Posterior vena cava (tissue), 2 donors: ENCODE data around the gene ERAS. TPM values are rescaled to one million over a fixed set of nuclear protein-coding genes. Genes with fewer than 3 reads are reported as not detected.
"Not testable (repeated sequence)": the region's sequence is repeated elsewhere in the genome, so short reads cannot be mapped to it uniquely, and the experiment has no call there.

ENCODE experiments used
- DNase-seq: peaks from one replicate; pipeline ENCODE4 v3.0.0-alpha.2; 2020; ENCODE audit warnings: low spot score
- intact Hi-C, 2 donors: fragments of 100-400 bp; cut with DNase I; formaldehyde crosslinking; loops; one replicate each; pipeline versions ENCODE4 v1.14.1 to v1.14.2; 2022 to 2023
- total RNA-seq, 2 donors: library from RNA; stranded (reverse); fragmentation: NEBNext Ultra II Directional; extraction: Animal tissue kit (Norgen Biotek cat#: 25700); gene quantifications; one replicate each; pipeline ENCODE4 v1.2.1, GENCODE V29; 2021
- donor health status: DM: yes; HTN: yes; CAD: no.
- donor health status: DM: yes; HTN: yes; CAD: no.

The ERAS gene
- total RNA-seq, 2 donors from 2014 or later = not detected

DNA sequence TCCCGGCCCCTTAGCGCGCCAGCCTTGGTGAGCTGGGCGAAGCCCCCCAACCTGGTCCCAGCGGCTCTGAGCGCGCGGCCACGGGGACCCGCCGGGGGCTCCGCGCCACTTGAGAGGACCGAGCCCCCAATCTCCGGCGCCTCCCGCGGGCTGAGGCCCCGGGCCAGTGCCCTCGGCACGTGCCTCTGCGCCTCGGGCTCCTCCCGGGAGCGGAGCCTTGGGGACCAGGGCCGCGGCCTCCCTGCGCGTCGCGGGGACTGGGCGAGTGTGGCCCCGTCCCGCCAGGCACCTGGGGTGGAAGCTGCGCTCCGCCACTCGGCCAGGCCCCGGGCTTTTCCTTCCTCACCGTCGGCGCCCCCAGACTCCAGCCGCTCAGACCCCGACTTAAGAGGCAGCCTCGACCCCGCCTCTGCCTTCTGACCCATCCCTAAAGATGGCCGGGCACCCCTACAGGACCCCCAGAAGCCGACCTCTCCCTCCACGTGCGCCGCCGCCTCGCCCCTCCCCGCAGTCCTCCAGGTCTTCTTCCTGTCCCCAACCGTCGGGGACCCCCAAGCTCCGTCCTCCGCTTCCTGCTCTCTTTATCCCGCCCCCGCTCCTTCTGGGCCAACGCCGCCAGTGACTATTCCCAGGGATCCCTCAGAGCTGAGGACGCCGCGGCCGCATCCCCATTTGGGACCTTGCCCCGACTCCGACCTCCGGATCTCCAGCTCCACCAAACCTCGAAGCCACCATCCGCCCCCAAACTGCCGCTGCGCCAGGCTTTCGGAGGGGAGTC, 752 bp downstream of the ERAS start:
- DNase-seq = no peak
- intact Hi-C loops = no loop called here

DNA sequence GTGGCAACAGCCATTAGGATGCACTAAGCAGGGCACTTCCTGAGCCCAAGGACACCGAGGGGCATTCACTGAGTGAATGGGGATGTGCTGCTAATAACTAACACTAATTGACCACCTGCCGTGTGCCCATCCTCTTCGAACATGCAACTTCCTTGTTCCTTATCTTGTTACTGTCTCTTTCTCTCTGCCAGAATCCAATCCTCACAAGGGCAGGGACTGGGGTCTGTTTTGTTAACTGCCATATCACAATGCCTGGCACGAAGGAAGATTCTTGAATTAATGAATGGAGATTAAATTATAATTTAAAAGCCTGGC, 1.3 kb downstream of the ERAS start:
- no peak for DNase-seq
- intact Hi-C loops = no loop called here

DNA sequence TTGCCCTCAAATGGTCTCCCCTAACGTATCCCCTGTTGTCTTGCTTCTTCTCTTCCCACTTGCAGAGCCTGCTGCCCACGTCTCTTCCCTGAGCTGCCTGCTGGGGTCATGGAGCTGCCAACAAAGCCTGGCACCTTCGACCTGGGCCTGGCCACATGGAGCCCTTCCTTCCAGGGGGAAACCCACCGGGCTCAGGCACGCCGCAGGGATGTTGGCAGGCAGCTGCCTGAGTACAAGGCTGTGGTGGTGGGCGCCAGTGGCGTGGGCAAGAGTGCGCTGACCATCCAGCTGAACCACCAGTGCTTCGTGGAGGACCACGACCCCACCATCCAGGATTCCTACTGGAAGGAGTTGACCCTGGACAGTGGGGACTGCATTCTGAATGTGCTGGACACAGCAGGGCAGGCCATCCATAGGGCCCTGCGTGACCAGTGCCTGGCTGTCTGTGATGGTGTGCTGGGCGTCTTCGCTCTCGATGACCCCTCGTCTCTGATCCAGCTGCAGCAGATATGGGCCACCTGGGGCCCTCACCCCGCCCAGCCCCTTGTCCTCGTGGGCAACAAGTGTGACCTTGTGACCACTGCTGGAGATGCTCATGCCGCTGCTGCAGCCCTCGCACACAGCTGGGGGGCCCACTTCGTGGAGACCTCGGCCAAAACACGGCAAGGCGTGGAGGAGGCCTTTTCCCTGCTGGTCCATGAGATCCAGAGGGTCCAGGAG, 2.9 kb downstream of the ERAS start:
- no peak for DNase-seq
- intact Hi-C loops = no loop called here

DNA sequence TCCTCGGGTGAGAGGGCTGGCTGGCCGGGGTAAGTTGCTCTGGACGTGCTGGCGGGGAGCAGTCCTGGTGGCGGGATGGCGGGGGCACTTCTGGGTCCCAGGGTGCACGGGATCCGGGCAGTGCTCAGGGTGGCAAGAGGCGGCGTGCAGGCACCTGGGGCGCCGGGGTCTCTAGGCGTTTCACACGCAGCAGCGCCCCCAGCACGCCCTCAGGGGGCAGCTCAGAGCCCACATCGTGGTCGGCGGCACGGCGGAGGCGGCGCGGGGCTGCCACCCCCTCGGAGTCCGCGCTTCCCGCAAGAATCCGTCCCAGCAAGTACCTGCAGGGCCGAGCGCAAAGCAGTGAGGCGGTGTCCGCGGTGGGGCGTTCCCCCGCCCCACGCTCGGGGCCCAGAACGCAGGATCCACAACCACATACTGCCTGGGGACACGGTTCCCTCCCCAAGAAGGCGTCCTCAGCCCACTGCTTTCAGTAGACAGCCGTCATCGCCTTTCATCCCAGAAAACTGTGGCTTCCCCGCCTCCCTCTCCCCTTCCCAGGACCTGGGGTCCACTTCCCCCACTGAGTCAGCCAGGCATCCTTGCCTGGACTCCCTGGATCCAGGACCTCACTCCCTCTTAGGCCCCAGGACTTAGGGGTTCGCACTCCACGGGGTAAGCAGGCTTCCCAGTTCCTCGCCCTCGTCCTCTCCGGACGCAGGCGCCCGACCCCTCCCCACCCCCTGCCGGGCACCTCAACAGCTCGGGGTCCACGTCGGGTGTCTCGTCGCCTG, 5.0 kb downstream of the ERAS start:
- intact Hi-C loops = no loop called here
- no peak for DNase-seq

DNA sequence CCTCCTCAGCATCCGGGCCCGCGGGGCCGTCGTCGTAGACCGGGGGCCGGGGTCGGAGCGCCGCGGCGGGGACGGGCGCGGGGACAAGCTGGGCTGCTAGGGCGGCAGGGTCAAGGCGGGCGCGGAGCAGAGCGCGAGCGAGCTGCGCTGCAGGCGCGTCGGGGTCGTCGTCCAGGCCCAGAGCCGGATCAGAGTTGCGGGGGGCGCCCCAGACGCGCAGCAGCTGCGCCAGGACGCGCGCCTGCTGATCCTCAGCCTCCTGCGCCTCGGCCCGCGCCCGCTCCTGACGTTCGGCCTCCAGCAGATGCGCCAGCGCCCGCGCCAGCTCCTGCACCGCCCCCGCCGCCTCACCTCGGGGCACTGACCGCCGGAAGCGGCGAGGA, 5.6 kb downstream of the ERAS start:
- intact Hi-C loops = no loop called here
- DNase-seq = no peak

DNA sequence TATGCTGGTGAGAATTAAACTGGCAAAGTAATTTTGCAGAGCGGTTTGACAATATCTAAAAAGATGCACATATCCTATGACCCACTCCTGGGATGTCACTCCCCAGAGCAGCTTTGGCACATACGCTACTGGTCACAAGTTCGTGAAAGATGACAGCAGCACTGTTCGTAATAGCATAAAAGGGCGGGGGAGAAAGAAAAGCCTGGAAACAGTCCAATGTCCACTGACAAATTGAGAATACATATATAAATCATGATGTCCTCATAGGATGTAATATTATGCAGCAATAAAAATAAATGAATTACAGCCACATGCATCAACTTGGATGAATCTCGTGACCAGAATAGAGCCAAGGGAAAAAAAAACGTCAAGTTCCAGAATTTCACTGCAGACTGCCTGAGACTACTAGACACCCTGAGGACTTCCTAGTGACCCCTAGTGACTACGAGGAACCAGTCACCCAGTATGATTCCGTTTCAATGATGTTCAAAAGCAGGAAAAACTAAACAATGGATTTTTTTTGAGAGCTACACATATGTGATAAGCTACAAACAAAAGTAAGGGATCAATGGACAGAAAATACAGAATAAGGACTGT, 7.3 kb downstream of the ERAS start:
- intact Hi-C loops = no loop called here
- no peak for DNase-seq

DNA sequence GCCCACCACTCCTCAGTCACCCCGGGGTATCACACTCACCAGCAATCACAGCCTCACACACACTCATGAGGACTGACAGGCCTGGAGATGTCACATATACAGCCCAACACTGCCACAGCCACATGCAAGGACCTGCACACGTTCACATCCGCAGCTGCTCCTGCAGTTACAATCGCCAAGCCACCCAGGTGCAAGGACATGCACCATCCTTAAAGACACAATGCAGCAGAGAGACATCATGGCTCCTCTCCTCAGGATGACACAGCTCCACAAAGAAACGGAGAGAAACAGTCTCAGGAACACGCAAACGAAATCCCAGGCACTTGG, 8.0 kb downstream of the ERAS start:
- intact Hi-C loops = no loop called here
- DNase-seq = no peak

DNA sequence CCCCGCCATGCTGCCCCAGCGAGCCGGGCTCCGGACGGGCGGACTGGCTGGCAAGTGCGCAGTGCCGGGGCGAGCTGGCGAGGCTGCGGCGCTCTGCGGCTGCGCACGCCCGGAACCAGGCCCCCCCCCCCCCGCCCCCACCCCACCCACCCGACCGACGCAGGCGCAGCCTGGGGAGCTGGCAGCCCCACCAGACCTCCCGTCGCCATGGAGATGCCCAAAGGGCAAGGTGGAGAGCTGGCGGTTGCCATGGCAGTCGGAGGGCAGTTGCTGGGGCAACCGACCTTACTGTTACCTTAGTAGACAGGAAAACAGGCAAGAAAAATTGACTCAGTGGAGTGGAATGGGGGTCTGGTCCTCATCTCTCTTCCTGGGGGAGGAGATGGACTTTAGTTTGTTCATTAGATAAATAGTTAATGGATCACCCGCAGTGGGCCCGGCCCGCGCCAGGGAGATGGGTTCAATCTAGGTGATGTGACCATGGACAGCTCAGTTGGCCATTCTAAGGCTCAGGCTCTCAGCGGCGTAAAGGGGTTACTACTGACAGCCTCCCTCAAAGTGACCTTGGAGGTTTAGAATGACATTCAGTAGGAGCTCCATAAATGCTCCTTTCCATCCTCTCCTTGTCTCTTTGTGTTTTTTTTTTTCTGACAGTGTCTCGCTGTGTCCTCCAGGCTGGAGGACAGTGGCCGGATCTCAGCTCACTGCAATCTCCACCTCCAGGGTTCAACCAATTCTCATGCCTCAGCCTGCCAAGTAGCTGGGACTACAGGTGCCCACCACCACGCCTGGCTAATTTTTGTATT, 9.4 kb downstream of the ERAS start, which contains the start of gene PCSK1N:
TSS of gene PCSK1N (minus strand) at position 87 of the 806 bp plus-strand sequence. CDS start at position 9, 78 bp downstream.
- intact Hi-C loops = no loop called here
- DNase-seq = no peak

DNA sequence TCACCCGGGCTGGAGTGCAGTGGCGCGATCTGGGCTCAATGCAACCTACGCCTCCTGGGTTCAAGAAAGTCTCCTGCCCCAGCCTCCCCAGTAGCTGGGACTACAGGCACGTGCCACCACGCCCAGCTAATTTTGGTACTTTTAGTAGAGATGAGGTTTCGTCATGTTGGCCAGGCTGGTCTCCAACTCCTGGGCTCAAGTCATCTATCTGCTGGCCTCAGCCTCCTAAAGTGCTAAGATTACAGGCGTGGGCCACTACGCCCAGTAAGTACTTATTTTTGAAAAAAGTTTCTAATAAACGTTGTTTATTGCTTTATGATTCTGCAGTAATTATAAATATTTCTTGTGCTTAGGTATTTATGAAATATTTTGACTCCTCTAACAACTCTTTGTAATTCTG, 13.4 kb downstream of the ERAS start:
- no peak for DNase-seq
- intact Hi-C loops = loop anchor here in 1 of 2 donors (5.0 kb wide), 1 partner anchor 872 kb away; no protein-coding TSS in a partner anchor

DNA sequence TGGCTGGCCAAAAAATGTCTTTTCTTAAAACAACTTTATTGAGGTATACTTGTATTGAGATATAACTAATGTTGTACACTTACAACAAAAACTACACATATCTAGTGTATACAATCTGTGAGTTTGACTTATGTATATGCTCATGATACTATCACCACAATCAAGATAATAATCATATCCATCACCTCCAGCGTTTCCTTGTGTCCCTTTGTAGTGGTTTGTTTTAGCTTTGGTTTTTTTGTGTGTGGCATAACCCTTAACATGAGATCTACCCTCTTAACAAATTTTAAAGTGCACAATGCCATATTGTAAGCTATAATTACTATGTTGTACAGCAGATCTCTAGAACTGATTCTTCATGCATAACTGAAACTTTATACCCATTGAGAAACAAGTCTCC, 22.5 kb downstream of the ERAS start:
- intact Hi-C loops = no loop called here
- DNase-seq = no peak

DNA sequence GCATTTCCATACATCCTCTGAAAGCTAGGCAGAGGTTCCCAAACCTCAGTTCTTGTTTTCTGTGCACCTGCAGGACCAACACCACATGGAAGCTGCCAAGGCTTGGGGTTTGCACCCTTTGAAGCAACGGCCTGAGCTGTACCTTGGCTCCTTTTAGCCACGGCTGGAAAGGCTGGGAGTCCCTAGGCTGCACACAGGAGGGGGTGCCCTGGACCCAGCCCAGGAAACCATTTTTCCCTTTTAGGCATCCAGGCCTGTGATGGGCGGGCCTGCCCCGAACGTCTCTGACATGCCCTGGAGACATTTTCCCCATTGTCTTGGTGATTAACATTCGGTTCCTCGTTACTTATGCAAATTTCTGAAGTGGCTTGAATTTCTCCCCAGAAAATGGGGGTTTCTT, 26.5 kb downstream of the ERAS start:
- DNase-seq = no peak
- intact Hi-C loops = no loop called here

DNA sequence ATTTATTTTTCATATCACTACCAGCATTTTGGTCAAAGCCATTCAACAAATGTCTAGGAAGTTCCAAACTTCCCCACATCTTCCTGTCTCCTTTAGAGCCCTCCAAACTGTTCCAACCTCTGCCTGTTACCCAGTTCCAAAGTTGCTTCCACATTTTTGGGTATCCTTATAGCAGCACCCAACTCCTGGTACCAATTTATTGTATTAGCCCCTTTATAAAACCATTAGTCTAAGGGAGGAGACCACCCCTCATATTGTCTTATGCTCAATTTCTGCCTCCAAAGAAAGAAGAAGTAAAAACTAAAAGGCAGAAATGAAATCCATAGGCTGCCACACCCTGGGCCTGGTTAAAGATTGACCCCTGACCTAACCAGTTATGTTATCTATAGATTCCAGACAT, 27.2 kb downstream of the ERAS start:
- DNase-seq, intact Hi-C loops: not testable (repeated sequence)

DNA sequence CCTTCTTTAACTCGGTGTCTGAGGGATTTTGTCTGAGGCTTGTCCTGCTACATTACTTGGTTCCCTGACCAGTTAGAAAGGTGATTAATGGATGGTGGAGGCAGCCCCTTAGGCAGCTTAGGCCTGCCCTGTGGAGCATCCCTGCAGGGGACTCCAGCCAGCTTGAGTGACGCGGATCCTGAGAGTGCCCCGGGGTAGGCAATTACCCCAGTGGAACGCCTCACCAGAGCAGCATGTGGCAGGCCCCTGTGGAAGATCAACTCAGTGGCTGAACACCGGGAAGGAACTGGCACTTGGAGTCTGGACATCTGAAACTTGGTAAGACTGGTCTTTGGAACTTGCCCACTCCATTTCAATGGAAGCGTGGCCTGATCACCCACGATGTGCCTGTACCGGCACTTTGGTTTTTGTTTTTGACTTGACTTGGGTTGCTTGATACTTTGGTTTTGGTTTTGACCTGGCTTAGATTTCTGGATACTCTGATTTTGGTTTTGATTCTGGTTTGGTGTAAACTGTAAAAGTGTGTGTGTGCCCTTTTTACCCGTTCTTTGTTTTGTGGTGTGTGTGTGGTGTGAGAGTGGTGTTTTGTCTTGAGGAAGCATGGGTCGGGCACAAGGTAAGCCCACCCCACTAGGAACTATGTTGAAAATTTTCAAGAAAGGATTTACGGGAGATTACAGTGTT, 27.9 kb downstream of the ERAS start:
- intact Hi-C loops, DNase-seq: not testable (repeated sequence)

DNA sequence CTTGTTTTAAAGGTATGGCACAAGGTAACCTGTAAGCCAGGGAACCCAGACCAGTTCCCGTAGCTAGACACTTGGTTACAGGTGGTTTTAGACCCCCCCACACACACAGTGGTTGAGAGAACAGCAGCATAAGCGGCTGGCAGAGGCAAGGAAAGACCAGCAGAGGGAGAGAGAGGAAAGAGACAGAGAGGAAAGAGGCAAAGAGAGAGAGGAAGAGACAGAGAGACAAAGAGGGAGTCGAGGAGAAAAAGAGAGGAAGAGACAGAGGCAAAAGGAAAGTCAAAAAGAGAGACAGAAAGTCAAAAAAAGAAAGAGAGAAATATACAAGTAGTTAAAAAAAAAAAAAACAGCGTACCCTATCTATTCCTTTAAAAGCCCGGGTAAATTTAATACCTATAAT, 28.6 kb downstream of the ERAS start:
- DNase-seq = no peak
- intact Hi-C loops = no loop called here

DNA sequence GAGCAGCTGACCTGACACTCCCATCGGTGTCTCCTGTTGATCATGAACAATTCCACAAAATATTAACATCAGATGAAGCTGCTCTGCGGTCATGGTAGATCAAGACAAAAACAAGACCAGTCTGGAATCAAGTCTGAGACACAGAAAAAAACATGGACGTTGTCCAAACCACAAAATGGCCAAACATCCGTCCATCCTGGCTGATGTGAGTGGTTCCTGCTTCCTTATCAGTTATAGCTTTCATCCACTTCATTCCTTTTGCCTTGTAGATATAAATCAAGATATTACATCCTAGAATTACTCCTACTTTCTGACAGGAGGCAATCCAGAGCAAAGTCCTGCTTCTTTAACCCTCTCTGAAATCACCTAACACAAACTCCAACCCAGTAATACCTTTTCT, 37.9 kb downstream of the ERAS start:
- DNase-seq = no peak
- intact Hi-C loops = no loop called here

DNA sequence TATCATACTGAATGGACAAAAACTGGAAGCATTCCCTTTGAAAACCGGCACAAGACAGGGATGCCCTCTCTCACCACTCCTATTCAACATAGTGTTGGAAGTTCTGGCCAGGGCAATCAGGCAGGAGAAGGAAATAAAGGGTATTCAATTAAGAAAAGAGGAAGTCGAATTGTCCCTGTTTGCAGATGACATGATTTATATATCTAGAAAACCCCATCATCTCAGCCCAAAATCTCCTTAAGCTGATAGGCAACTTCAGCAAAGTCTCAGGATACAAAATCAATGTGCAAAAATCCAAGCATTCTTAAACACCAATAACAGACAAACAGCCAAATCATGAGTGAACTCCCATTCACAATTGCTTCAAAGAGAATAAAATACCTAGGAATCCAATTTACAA, 45.7 kb downstream of the ERAS start:
- intact Hi-C loops, DNase-seq: not testable (repeated sequence)

DNA sequence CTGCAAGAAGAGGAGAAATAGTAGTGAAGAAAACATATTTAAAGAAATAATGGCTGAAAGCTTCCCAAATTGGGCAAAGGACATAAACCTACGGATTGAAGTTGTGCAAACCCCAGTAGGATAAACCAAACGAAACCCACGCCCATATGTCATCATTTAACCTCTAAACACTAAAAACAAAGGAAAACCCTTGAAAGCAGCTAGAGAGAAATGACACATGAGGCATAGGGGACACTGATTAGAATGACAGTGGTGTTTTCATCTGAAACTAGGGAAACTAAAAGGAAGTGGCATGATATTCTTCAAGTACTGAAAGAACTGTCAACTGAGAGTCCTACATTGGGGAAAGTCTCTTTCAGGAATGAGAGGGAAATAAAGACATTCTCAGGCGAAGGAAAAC, 50.6 kb downstream of the ERAS start:
- intact Hi-C loops, DNase-seq: not testable (repeated sequence)
